COLO668 (cell line): Measurements from ENCODE around the gene SLC35G2.
"Not testable (repeated sequence)": the region's sequence is repeated elsewhere in the genome, so short reads cannot be mapped to it uniquely, and the experiment has no call there.

Experiments
- DNase-seq: peaks from one replicate; lab custom pipeline; 2025; ENCODE audit not compliant: unreplicated experiment; lab: John Stamatoyannopoulos, UW

The SLC35G2 gene

GRCh38 chr3:136818769-136819391, at the start of gene SLC35G2:
Gene SLC35G2 (plus strand): TSS chr3:136819126. CDS start chr3:136854461, 35,335 bp downstream.
- DNase-seq = peak; percentile 56

- DNase-seq = no peak
Measured at GRCh38 chr3:136772709-136773108, 46.2 kb upstream of the SLC35G2 start.

- no peak for DNase-seq
Measured at GRCh38 chr3:136778865-136779264, 40.1 kb upstream of the SLC35G2 start.

GRCh38 chr3:136780741-136781140, 38.2 kb upstream of the SLC35G2 start:
- DNase-seq = no peak

- no peak for DNase-seq
Measured at GRCh38 chr3:136783708-136784191, 35.2 kb upstream of the SLC35G2 start.

GRCh38 chr3:136787349-136787748, 31.6 kb upstream of the SLC35G2 start:
- no peak for DNase-seq

GRCh38 chr3:136788154-136788553, 30.8 kb upstream of the SLC35G2 start:
- DNase-seq = no peak

GRCh38 chr3:136789976-136790375, 28.9 kb upstream of the SLC35G2 start:
- no peak for DNase-seq

GRCh38 chr3:136790786-136791185, 28.1 kb upstream of the SLC35G2 start:
- no peak for DNase-seq

GRCh38 chr3:136792556-136793330, 26.2 kb upstream of the SLC35G2 start:
- DNase-seq = no peak

- not testable (repeated sequence) for DNase-seq
Measured at GRCh38 chr3:136801146-136801545, 17.8 kb upstream of the SLC35G2 start.

- DNase-seq = no peak
Measured at GRCh38 chr3:136802481-136802996, 16.4 kb upstream of the SLC35G2 start.

- DNase-seq = no peak
Measured at GRCh38 chr3:136804141-136804540, 14.8 kb upstream of the SLC35G2 start.

GRCh38 chr3:136804813-136805212, 14.1 kb upstream of the SLC35G2 start:
- DNase-seq = no peak

- DNase-seq = no peak
Measured at GRCh38 chr3:136805795-136806194, 13.1 kb upstream of the SLC35G2 start.

GRCh38 chr3:136811701-136812100, 7.2 kb upstream of the SLC35G2 start:
- DNase-seq = no peak

GRCh38 chr3:136817448-136817847, 1.5 kb upstream of the SLC35G2 start:
- no peak for DNase-seq

GRCh38 chr3:136818191-136818768, 646 bp upstream of the SLC35G2 start:
- no peak for DNase-seq

GRCh38 chr3:136819392-136819730, 435 bp downstream of the SLC35G2 start:
- peak; percentile 49 for DNase-seq

GRCh38 chr3:136819731-136820679, 1.1 kb downstream of the SLC35G2 start:
- DNase-seq = peak; percentile 62

- DNase-seq = no peak
Measured at GRCh38 chr3:136831461-136831860, 12.5 kb downstream of the SLC35G2 start.
